Fibroblast of the aortic adventitia (primary cell): ENCODE results near the gene DPH7. TPM values are rescaled to one million over a fixed set of nuclear protein-coding genes. Genes with fewer than 3 reads are reported as not detected.
"Not testable (repeated sequence)": the region's sequence is repeated elsewhere in the genome, so short reads cannot be mapped to it uniquely, and the experiment has no call there.

Experiments
- DNase-seq: peaks from one replicate; pipeline ENCODE4 v3.0.0-alpha.2; 2010; ENCODE audit warnings: low read depth
- H3K4me3 ChIP-seq: 2 replicates; pipeline ENCODE4 v1.5.1; 2011; ENCODE audit warnings: low read depth, mild to moderate bottlenecking, control low read depth, low read length, moderate library complexity
- total RNA-seq: library from RNA; depleted of rRNA; stranded (reverse); fragments of >200 nt; gene quantifications from 2 replicates; pipeline ENCODE4 v1.2.3, GENCODE V29; 2012; ENCODE audit warnings: low replicate concordance
- TF ChIP-seq, protein P1 (sequence below): IDR thresholded peaks from 2 replicates; pipeline ENCODE4 v1.5.1; 2011; ENCODE audit warnings: mild to moderate bottlenecking, low read length, control low read depth, inconsistent platforms; ENCODE audit not compliant: insufficient read depth

Gene DPH7
- total RNA-seq, 1 donor = 16.1 TPM

DNA sequence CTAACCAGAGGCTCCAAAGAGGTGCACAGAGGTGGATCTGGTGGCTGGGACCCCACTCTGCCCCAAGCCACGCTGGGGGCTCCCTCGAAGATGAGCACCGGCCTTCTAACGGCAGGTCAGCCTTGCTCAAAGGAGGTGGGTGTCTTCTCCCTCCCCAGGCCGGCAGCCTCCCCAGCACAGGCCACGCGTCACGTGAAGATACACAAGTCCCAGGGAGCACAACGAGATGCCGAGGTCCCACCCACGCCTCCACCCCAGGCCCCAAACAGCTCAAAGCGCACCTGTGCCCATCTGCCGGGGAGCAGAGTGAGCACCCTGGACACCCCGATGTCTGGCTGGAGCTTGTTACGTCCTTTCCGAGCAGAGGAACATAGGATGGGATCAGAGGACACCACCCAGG lies 40.7 kb downstream of the DPH7 start:
- TF ChIP-seq, protein P1, sequence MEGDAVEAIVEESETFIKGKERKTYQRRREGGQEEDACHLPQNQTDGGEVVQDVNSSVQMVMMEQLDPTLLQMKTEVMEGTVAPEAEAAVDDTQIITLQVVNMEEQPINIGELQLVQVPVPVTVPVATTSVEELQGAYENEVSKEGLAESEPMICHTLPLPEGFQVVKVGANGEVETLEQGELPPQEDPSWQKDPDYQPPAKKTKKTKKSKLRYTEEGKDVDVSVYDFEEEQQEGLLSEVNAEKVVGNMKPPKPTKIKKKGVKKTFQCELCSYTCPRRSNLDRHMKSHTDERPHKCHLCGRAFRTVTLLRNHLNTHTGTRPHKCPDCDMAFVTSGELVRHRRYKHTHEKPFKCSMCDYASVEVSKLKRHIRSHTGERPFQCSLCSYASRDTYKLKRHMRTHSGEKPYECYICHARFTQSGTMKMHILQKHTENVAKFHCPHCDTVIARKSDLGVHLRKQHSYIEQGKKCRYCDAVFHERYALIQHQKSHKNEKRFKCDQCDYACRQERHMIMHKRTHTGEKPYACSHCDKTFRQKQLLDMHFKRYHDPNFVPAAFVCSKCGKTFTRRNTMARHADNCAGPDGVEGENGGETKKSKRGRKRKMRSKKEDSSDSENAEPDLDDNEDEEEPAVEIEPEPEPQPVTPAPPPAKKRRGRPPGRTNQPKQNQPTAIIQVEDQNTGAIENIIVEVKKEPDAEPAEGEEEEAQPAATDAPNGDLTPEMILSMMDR = no peak
- DNase-seq = no peak
- no peak overlapping the region for H3K4me3 ChIP-seq

DNA sequence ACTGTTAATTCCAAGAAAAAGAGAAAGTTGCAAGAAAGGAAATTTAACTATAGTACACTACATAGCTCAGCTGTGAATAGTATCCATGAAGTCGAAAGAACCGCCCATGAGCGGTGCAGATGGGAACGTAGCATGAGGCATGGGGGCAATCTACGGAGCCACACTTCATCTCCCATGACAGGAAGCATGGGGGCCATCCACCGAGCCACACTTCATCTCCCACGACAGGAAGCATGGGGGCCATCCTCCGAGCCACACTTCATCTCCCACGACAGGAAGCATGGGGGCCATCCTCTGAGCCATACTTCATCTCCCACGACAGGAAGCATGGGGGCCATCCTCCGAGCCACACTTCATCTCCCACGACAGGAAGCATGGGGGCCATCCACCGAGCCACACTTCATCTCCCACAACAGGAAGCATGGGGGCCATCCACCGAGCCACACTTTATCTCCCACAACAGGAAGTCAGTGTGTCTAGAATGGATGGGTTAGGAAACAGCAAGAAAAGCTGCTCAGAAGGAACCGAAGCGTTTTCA lies 42.1 kb downstream of the DPH7 start:
- not testable (repeated sequence) for DNase-seq, H3K4me3 ChIP-seq

DNA sequence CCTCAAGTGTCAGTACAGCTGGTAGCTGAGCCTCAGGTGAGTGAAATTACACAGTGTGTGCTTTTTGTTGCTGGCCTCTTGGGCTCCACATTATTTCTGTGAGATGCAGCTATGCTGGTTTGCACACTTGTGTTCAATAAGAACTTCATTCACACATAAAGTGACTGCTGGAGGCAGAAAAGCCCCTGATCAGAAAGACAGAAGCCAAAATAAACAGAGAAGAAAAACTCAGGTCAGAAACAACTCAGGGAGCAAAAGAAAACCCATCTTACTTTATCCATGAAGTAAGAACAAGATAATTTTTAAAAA lies 43.7 kb downstream of the DPH7 start:
- DNase-seq = no peak
- H3K4me3 ChIP-seq = no peak overlapping the region
- TF ChIP-seq, protein P1 = no peak

DNA sequence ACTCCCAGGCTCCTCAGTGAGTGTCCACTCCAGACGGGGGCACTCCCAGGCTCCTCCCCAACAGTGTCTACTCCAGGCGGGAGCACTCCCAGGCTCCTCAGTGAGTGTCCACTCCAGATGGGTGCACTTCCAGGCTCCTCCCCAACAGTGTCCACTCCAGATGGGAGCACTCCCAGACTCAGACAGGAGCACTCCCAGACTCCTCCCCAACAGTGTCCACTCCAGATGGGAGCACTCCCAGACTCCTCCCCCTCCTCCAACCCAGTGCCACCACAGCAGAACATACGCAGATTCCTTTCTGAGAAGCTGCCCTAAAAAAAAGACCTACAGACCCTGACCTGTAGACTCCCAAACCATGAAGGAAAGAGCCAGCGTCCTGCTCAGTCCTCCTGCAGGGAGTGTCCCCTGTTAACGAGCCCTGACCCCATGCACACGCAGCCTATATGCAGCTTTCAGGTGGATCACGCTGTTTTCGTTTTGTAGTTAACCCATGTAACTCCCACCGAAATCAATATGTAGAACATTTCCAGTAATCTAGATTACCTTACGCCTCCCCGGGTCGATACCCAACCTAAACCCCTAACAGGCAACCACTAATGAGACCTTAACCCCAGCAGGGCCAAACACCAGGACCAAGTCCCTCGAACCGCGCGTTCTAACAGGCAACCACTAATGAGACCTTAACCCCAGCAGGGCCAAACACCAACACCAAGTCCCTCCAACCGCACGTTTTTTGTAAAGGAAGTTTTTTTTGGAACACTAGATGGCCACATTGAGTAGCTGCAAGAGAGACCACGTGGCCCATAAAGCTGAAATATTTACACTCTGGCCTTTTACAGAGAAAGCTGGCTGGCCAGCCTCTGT lies 44.2 kb downstream of the DPH7 start:
- DNase-seq = peak; percentile 71
- H3K4me3 ChIP-seq = no peak overlapping the region
- TF ChIP-seq, protein P1 = peak; percentile 79

DNA sequence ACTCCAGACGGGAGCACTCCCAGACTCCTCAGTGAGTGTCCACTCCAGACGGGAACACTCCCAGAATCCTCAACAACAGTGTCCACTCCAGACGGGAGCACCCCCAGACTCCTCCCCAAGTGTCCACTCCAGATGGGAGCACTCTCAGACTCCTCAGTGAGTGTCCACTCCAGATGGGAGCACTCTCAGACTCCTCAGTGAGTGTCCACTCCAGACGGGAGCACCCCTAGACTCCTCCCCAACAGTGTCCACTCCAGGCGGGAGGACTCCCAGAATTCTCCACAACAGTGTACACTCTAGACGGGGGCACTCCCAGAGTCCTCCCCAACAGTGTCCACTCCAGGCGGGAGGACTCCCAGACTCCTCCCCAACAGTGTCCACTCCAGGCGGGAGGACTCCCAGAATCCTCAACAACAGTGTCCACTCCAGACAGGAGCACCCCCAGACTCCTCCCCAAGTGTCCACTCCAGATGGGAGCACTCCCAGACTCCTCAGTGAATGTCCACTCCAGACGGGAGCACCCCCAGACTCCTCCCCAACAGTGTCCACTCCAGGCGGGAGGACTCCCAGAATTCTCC lies 45.7 kb downstream of the DPH7 start:
- DNase-seq, H3K4me3 ChIP-seq: not testable (repeated sequence)

DNA sequence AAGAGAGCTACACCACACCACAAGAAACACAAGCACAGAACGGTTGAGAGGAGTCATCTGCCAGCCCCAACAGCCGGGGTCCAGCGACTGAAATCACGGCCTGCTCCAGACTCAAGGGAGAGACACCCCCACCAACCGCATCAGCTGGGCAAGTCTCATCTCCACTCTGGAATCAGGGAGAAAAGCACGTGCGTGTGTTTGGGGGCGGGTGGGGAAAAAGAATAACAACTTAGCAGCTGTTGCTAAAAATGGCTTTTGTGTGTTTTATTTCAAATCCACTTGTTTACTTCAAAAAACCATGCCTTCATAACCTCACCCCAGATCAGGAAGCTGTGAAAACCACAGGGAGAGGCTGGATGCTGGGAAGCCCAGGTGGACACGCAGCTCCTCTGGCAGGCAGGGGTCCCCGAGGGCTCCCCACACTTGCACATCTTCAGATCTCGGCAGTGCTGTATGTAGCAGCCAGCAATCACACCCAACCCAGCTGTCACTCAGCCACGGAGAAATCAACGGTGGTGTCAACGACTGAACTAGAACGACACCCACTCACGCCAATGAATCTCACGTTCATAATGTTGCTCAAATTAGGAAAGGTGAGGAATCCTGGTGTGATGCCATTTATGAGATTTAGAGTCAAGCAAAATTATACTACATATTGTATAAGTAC lies 47.5 kb downstream of the DPH7 start:
- TF ChIP-seq, protein P1 = no peak
- no peak for DNase-seq
- H3K4me3 ChIP-seq = no peak overlapping the region

DNA sequence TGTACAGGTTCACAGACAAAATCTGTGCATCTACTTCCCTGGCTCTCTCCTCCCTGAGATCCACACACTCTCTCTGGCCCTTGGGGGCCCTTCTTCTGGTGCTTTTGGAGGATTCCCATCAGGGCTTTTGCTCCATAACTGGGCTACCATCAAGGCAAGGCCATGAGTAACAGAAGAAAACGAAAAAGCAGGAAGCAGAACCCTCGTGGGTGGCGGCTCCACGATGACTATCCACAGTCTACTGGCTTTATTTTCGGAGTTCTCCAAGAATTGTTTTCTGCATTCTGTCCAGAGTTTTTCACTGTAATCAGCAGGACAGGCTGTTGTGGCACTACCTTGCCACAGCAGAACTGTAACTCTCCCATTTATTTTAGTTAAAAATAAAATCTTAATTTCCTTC lies 48.4 kb downstream of the DPH7 start:
- H3K4me3 ChIP-seq = no peak overlapping the region
- DNase-seq = no peak

More for the DNA sequence above, 48.4 kb downstream of the DPH7 start:
- TF ChIP-seq, protein P1 = no peak
